GM12864 (cell line): ENCODE results near the gene CCNG1.

Experiments used
- DNase-seq: peaks from one replicate; pipeline ENCODE4 v3.0.0-alpha.2; 2011; ENCODE audit warnings: low read depth
- H3K4me3 ChIP-seq: 2 replicates; pipeline ENCODE4 v1.5.1; 2011; ENCODE audit warnings: mild to moderate bottlenecking, low read depth, low read length, control low read depth
- TF ChIP-seq, protein P1 (sequence below): IDR thresholded peaks from 2 replicates; pipeline ENCODE4 v1.5.1; 2011; ENCODE audit warnings: low read depth, mild to moderate bottlenecking, moderate library complexity, low read length, control low read depth, inconsistent platforms; ENCODE audit errors: missing control alignments

Gene CCNG1

DNA sequence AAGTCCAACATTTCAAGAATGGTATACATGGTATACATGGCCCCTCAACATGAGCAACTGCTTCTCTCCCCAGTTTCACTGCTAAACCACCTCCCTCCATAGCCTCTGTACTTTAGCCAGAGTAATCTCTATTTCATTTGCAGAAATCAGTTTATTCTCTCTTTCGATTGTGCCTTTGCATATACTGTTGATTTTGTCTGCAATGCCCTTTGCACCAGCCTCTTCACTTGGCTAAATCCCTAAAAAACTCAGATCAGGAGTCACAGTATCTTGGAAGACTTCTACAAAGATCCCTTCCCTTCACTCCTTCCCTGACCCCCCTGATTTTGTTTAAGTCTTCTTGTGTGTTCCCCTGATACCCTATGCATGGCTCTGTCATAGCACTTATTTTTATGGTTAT is 4.9 kb upstream of the CCNG1 start:
- H3K4me3 ChIP-seq, result no peak overlapping the region
- DNase-seq, result no peak
- TF ChIP-seq, protein P1, sequence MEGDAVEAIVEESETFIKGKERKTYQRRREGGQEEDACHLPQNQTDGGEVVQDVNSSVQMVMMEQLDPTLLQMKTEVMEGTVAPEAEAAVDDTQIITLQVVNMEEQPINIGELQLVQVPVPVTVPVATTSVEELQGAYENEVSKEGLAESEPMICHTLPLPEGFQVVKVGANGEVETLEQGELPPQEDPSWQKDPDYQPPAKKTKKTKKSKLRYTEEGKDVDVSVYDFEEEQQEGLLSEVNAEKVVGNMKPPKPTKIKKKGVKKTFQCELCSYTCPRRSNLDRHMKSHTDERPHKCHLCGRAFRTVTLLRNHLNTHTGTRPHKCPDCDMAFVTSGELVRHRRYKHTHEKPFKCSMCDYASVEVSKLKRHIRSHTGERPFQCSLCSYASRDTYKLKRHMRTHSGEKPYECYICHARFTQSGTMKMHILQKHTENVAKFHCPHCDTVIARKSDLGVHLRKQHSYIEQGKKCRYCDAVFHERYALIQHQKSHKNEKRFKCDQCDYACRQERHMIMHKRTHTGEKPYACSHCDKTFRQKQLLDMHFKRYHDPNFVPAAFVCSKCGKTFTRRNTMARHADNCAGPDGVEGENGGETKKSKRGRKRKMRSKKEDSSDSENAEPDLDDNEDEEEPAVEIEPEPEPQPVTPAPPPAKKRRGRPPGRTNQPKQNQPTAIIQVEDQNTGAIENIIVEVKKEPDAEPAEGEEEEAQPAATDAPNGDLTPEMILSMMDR, result no peak

DNA sequence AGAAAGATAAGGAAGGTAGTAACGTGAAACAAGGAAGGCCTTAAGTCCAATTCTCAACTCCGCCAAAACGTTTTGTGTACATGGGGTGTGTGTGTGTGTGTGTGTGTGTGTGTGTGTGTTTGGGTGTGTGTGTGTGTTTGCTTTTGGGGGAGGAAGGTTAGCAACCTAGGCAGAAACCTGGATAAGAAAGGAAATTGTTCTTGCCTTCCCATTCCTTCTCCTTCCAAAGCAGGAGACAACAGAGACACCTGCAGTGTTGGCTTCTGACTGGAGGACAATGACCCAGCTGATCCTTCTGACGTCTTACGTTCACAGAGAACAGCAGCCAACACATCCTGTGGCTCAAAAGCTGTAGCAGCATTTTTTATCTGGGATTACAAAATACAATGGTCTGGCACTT is 4.1 kb upstream of the CCNG1 start:
- TF ChIP-seq, protein P1, result no peak
- H3K4me3 ChIP-seq, result no peak overlapping the region
- DNase-seq, result no peak

- no peak for DNase-seq
- no peak overlapping the region for H3K4me3 ChIP-seq
- TF ChIP-seq, protein P1, result no peak
Observed at GRCh38 chr5:163434401-163434866, 3.0 kb upstream of the CCNG1 start.

DNA sequence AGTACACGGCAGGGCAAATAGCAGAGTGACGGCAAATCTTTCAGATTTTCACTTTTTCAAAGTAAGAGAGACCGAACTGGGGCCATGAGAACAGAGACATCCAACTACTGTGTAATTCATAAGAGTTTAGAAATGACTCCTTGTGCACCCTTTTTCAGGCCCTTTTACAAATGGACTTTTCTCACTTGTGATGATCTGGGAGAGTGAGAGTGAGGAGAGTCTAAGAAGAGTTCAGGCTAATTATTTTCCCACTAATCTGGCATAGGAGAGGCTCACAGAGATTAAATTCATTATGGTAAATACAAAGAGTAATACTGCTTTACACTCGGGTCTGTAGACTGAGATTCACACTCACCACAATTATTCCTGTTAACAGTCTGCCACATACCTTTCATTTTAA is 880 bp upstream of the CCNG1 start:
- peak overlapping the region; percentile 99; the same call in 1 of the 2 replicates for H3K4me3 ChIP-seq
- DNase-seq, result no peak
- TF ChIP-seq, protein P1, result no peak

- TF ChIP-seq, protein P1, result no peak
- peak overlapping the region; percentile 99 for H3K4me3 ChIP-seq
- DNase-seq, result no peak
Observed at GRCh38 chr5:163437011-163437308, 435 bp upstream of the CCNG1 start.

- no peak for DNase-seq
- H3K4me3 ChIP-seq, result peak overlapping the region; percentile 99; the same call in 1 of the 2 replicates
- TF ChIP-seq, protein P1, result no peak
Observed at GRCh38 chr5:163439092-163439425, 1.7 kb downstream of the CCNG1 start.

DNA sequence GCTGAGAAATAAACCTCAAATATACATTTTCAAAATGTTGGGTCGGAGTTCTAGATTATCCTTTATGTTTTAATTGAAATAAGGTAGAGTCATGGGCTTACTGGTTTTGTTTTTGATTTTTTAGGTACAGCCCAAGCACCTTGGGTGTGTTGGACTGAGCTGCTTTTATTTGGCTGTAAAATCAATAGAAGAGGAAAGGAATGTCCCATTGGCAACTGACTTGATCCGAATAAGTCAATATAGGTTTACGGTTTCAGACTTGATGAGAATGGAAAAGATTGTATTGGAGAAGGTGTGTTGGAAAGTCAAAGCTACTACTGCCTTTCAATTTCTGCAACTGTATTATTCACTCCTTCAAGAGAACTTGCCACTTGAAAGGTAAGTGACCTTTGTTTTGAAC is 3.6 kb downstream of the CCNG1 start:
- TF ChIP-seq, protein P1, result no peak
- no peak for DNase-seq
- H3K4me3 ChIP-seq, result no peak overlapping the region
